Measurements from ENCODE around the gene SHLD1. TPM values are rescaled to one million over a fixed set of nuclear protein-coding genes. Genes with fewer than 3 reads are reported as not detected.
"Not testable (repeated sequence)": the region's sequence is repeated elsewhere in the genome, so short reads cannot be mapped to it uniquely, and the experiment has no call there.

Gene SHLD1
- total and polyA plus RNA-seq, 2 experiments from 2014 or later = 8.3 to 9.1 TPM

- WGBS (ENCODE audit: low lambda C conversion rate, missing lambda C conversion rate) = 65% methylated on average over 6 of the region's 6 CpGs
- Histone ChIP-seq H3K9me3 (ENCODE audit: low read depth) (no peaks in the 10 kb centered on the region), H3K4me3 (no peak overlapping the region), H3K4me2 (no peak overlapping the region), H3K27me3 (no peaks in the 10 kb centered on the region), H3K27ac (no peak overlapping the region), H3K79me2 (no peaks in the 10 kb centered on the region), H4K20me1 (ENCODE audit: insufficient read depth, poor library complexity, severe bottlenecking) (no peaks in the 10 kb centered on the region), H3K9me2 (replicated peaks; ENCODE audit: insufficient read depth) (no peaks in the 10 kb centered on the region), H2AFZ (no peak overlapping the region), H3K36me3 (replicated peaks; ENCODE audit: insufficient read depth, low read depth) (no peaks in the 10 kb centered on the region), H3K4me1 (ENCODE audit: insufficient read depth) (no peaks in the 10 kb centered on the region)
- DNase-seq (ENCODE audit: low spot score) = no peak
- no peak for TF ChIP-seq EZH2 (IDR thresholded peaks at IDR 0.05; ENCODE audit: borderline replicate concordance)
- TF ChIP-seq CTCF (IDR thresholded peaks at IDR 0.05; ENCODE audit: poor library complexity) = no peak
- no peak for TF ChIP-seq EZH2phosphoT487 (IDR thresholded peaks at IDR 0.05; ENCODE audit: low read depth, severe bottlenecking, unreplicated experiment)
Observed at GRCh38 chr20:5719861-5720403, 30.3 kb upstream of the SHLD1 start.

GRCh38 chr20:5720696-5721095 lies 29.5 kb upstream of the SHLD1 start:
- Histone ChIP-seq H3K27ac (no peak overlapping the region), H2AFZ (no peak overlapping the region), H3K9me2 (replicated peaks; ENCODE audit: insufficient read depth) (no peaks in the 10 kb centered on the region), H3K36me3 (replicated peaks; ENCODE audit: insufficient read depth, low read depth) (no peaks in the 10 kb centered on the region), H3K4me2 (no peak overlapping the region), H3K9me3 (ENCODE audit: low read depth) (no peaks in the 10 kb centered on the region), H3K27me3 (no peaks in the 10 kb centered on the region), H3K4me3 (no peak overlapping the region), H4K20me1 (ENCODE audit: insufficient read depth, poor library complexity, severe bottlenecking) (no peaks in the 10 kb centered on the region), H3K79me2 (no peaks in the 10 kb centered on the region), H3K4me1 (ENCODE audit: insufficient read depth) (no peaks in the 10 kb centered on the region)
- WGBS (ENCODE audit: low lambda C conversion rate, missing lambda C conversion rate) = 72% methylated on average over 5 of the region's 5 CpGs
- DNase-seq (ENCODE audit: low spot score) = no peak
- TF ChIP-seq EZH2 (IDR thresholded peaks at IDR 0.05; ENCODE audit: borderline replicate concordance) (no peak), CTCF (IDR thresholded peaks at IDR 0.05; ENCODE audit: poor library complexity) (no peak), EZH2phosphoT487 (IDR thresholded peaks at IDR 0.05; ENCODE audit: low read depth, severe bottlenecking, unreplicated experiment) (no peak)

- H3K27ac ChIP-seq; H3K4me3 ChIP-seq; H3K4me1 ChIP-seq (ENCODE audit: insufficient read depth); H3K36me3 ChIP-seq (replicated peaks; ENCODE audit: insufficient read depth, low read depth); H3K9me2 ChIP-seq (replicated peaks; ENCODE audit: insufficient read depth); H3K9me3 ChIP-seq (ENCODE audit: low read depth); H3K27me3 ChIP-seq; H3K4me2 ChIP-seq; H4K20me1 ChIP-seq (ENCODE audit: insufficient read depth, poor library complexity, severe bottlenecking); H3K79me2 ChIP-seq; DNase-seq (ENCODE audit: low spot score); H2AFZ ChIP-seq: not testable (repeated sequence)
- 97% methylated on average over 6 of the region's 6 CpGs for WGBS (ENCODE audit: low lambda C conversion rate, missing lambda C conversion rate)
Observed at GRCh38 chr20:5721356-5721755, 28.8 kb upstream of the SHLD1 start.

- DNase-seq (ENCODE audit: low spot score) = no peak
Observed at GRCh38 chr20:5722927-5723326, 27.3 kb upstream of the SHLD1 start.

GRCh38 chr20:5725183-5725463 lies 25.1 kb upstream of the SHLD1 start:
- not testable (repeated sequence) for H3K9me3 ChIP-seq (ENCODE audit: low read depth); H3K4me2 ChIP-seq; H3K27ac ChIP-seq; H3K27me3 ChIP-seq; H2AFZ ChIP-seq; H4K20me1 ChIP-seq (ENCODE audit: insufficient read depth, poor library complexity, severe bottlenecking); H3K4me3 ChIP-seq; DNase-seq (ENCODE audit: low spot score); H3K4me1 ChIP-seq (ENCODE audit: insufficient read depth); H3K79me2 ChIP-seq; H3K36me3 ChIP-seq (replicated peaks; ENCODE audit: insufficient read depth, low read depth); H3K9me2 ChIP-seq (replicated peaks; ENCODE audit: insufficient read depth)
- WGBS (ENCODE audit: low lambda C conversion rate, missing lambda C conversion rate) = 90% methylated on average over 3 of the region's 3 CpGs

More at GRCh38 chr20:5722927-5723326, 27.3 kb upstream of the SHLD1 start:
- Histone ChIP-seq H3K4me2 (no peak overlapping the region), H3K4me1 (ENCODE audit: insufficient read depth) (no peaks in the 10 kb centered on the region), H3K4me3 (no peak overlapping the region), H3K79me2 (no peaks in the 10 kb centered on the region), H3K27ac (no peak overlapping the region), H4K20me1 (ENCODE audit: insufficient read depth, poor library complexity, severe bottlenecking) (no peaks in the 10 kb centered on the region), H3K9me3 (ENCODE audit: low read depth) (no peaks in the 10 kb centered on the region), H3K9me2 (replicated peaks; ENCODE audit: insufficient read depth) (no peaks in the 10 kb centered on the region), H3K27me3 (no peaks in the 10 kb centered on the region), H3K36me3 (replicated peaks; ENCODE audit: insufficient read depth, low read depth) (no peaks in the 10 kb centered on the region), H2AFZ (no peak overlapping the region)
- TF ChIP-seq EZH2 (IDR thresholded peaks at IDR 0.05; ENCODE audit: borderline replicate concordance) (no peak), CTCF (IDR thresholded peaks at IDR 0.05; ENCODE audit: poor library complexity) (no peak), EZH2phosphoT487 (IDR thresholded peaks at IDR 0.05; ENCODE audit: low read depth, severe bottlenecking, unreplicated experiment) (no peak)
- 82% methylated on average over 9 of the region's 9 CpGs for WGBS (ENCODE audit: low lambda C conversion rate, missing lambda C conversion rate)
